SK-N-MC (cell line): ENCODE results near the gene PTPRM.

Experiments
- EZH2 ChIP-seq: fragments of 200-600 bp; sonication (generic); IDR thresholded peaks from one replicate; pipeline ENCODE4 v1.6.1; 2017; ENCODE audit warnings: antibody characterized with exemption
- FOXP2 ChIP-seq: optimal IDR thresholded peaks from 2 replicates; pipeline ENCODE3; 2011; ENCODE audit warnings: mild to moderate bottlenecking, moderate library complexity; ENCODE audit not compliant: insufficient read depth; ENCODE audit errors: extremely low read length, control extremely low read depth
- POLR2AphosphoS5 ChIP-seq: IDR thresholded peaks from 2 replicates; pipeline ENCODE4 v1.6.1; 2012; ENCODE audit warnings: mild to moderate bottlenecking, low read depth, low read length, borderline replicate concordance

DNA sequence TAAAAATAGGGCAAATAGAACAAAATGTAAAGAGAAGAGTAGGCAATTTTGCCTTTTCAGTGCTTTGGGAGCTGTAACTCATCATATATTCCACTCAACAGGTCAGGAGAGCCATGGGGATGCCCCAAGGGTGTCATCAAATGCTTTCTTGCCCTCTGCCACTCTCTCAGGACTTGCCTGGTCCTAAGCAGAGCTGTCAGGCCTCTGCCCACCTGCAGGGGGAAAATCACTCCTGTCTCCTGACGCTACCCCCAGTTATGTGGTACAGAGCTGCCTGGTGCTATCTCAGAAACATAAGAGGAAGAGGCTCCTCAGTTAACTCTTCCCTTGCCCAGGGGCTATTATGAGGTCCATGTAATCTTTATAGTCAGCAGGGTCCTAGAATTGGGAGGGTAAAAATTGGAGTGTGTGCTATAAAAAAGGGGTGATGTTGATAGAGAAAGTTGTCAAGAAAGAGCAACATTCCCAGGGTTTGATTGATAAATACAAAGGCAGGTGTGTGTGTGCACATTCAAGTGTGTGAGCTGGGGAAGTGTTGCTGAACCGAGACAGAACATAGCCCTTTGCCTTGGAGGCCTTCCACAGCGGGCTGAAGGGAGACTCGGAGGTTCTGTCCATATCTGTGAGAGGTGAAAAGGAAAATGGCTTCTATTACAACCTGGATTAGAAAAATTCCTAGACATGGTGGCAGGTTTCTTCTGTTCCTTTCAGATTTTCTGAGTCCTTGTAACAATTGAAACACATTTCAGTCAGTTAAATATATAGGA, 25.4 kb downstream of the PTPRM start:
- TF ChIP-seq EZH2 (no peak), POLR2AphosphoS5 (no peak), FOXP2 (no peak)
